Astrocyte (in vitro differentiated cells and primary cell): ENCODE results near the gene CTSD. TPM values are rescaled to one million over a fixed set of nuclear protein-coding genes. Genes with fewer than 3 reads are reported as not detected.

Experiments used
- DNase-seq: peaks from one replicate; pipeline ENCODE4 v3.0.0-alpha.2; 2010; ENCODE audit warnings: low read depth
- FAIRE-seq: peaks from 2 replicates; lab custom pipeline; 2011; peaks lifted over from hg19 to GRCh38; lab: Jason Lieb, UNC
- H2AFZ ChIP-seq: 2 replicates; pipeline ENCODE4 v1.6.0; 2012; ENCODE audit warnings: low read depth, low read length, inconsistent platforms
- H3K27ac ChIP-seq: 2 replicates; pipeline ENCODE4 v1.5.1; 2011; ENCODE audit warnings: low read depth, low read length, inconsistent platforms
- H3K27me3 ChIP-seq: 2 replicates; pipeline ENCODE4 v1.6.0; 2011; ENCODE audit warnings: low read length, inconsistent platforms; ENCODE audit not compliant: insufficient read depth
- H3K36me3 ChIP-seq: 2 replicates; pipeline ENCODE4 v1.5.1; 2011; ENCODE audit warnings: low read length, inconsistent platforms; ENCODE audit not compliant: insufficient read depth
- H3K4me1 ChIP-seq: 2 replicates; pipeline ENCODE4 v1.5.1; 2011; ENCODE audit warnings: low read length, inconsistent platforms; ENCODE audit not compliant: insufficient read depth
- H3K4me2 ChIP-seq: 2 replicates; pipeline ENCODE4 v1.6.0; 2012; ENCODE audit warnings: low read length, inconsistent platforms
- H3K4me3 ChIP-seq: 2 replicates; pipeline ENCODE4 v1.5.1; 2011; ENCODE audit warnings: low read depth, mild to moderate bottlenecking, low read length, inconsistent platforms; ENCODE audit not compliant: insufficient read depth
- H3K79me2 ChIP-seq: 2 replicates; pipeline ENCODE4 v1.6.0; 2012; ENCODE audit warnings: mild to moderate bottlenecking, low read length, inconsistent platforms; ENCODE audit not compliant: insufficient read depth
- H3K9ac ChIP-seq: 2 replicates; pipeline ENCODE4 v1.6.0; 2012; ENCODE audit warnings: mild to moderate bottlenecking, low read length, inconsistent platforms
- H3K9me3 ChIP-seq: 2 replicates; pipeline ENCODE4 v1.5.1; 2012; ENCODE audit warnings: low read depth, mild to moderate bottlenecking, low read length, inconsistent platforms; ENCODE audit not compliant: insufficient read depth
- H4K20me1 ChIP-seq: 2 replicates; pipeline ENCODE4 v1.6.0; 2012; ENCODE audit warnings: low read length, inconsistent platforms; ENCODE audit not compliant: insufficient read depth
- H3K27ac Mint-ChIP-seq: one replicate; pipeline ENCODE4 v1.8.0; 2021; ENCODE audit warnings: mild to moderate bottlenecking, mixed read lengths; ENCODE audit not compliant: unreplicated experiment
- H3K27me3 Mint-ChIP-seq: one replicate; pipeline ENCODE4 v1.8.0; 2021; ENCODE audit warnings: low read depth, mixed read lengths; ENCODE audit not compliant: unreplicated experiment
- H3K36me3 Mint-ChIP-seq: one replicate; pipeline ENCODE4 v1.8.0; 2021; ENCODE audit warnings: low read depth, mixed read lengths; ENCODE audit not compliant: unreplicated experiment
- H3K4me1 Mint-ChIP-seq: one replicate; pipeline ENCODE4 v1.8.0; 2021; ENCODE audit warnings: low read depth, mixed read lengths; ENCODE audit not compliant: unreplicated experiment
- H3K4me3 Mint-ChIP-seq: one replicate; pipeline ENCODE4 v1.8.0; 2021; ENCODE audit warnings: mild to moderate bottlenecking, moderate library complexity, mixed read lengths; ENCODE audit not compliant: unreplicated experiment
- H3K9me3 Mint-ChIP-seq: one replicate; pipeline ENCODE4 v1.8.0; 2021; ENCODE audit warnings: mild to moderate bottlenecking, mixed read lengths; ENCODE audit not compliant: unreplicated experiment
- CTCF ChIP-seq: IDR thresholded peaks from 2 replicates; pipeline ENCODE4 v1.5.1; 2011; ENCODE audit warnings: low read depth, mild to moderate bottlenecking, inconsistent platforms, low read length, moderate library complexity; ENCODE audit not compliant: insufficient read depth
- EZH2 ChIP-seq: IDR thresholded peaks from 2 replicates; pipeline ENCODE4 v1.6.1; 2012; ENCODE audit warnings: mild to moderate bottlenecking, low read length, inconsistent platforms; ENCODE audit not compliant: insufficient read depth
- total RNA-seq: library from RNA; stranded (reverse); gene quantifications from 2 replicates; pipeline ENCODE4 v1.2.1, GENCODE V29; 2021

The CTSD gene
- total RNA-seq, 1 donor from 2014 or later: 290 TPM

- no peak overlapping the region for H3K4me3 Mint-ChIP-seq
- Histone ChIP-seq H3K4me3 (no peak overlapping the region), H3K9me3 (no peaks in the 10 kb centered on the region), H3K79me2 (no peaks in the 10 kb centered on the region), H2AFZ (no peak overlapping the region), H3K27me3 (no peaks in the 10 kb centered on the region), H4K20me1 (peaks cover 31% of the 10 kb centered on the region), H3K4me2 (no peak overlapping the region), H3K27ac (no peak overlapping the region), H3K9ac (no peak overlapping the region), H3K4me1 (peaks cover 25% of the 10 kb centered on the region), H3K36me3 (no peaks in the 10 kb centered on the region)
- no peaks in the 10 kb centered on the region for H3K9me3 Mint-ChIP-seq
- DNase-seq (no peak), FAIRE-seq (no peak)
- H3K27ac Mint-ChIP-seq: no peak overlapping the region
- H3K4me1 Mint-ChIP-seq: peaks cover 15% of the 10 kb centered on the region
- TF ChIP-seq EZH2: no peak
- TF ChIP-seq CTCF: no peak
- H3K27me3 Mint-ChIP-seq: no peaks in the 10 kb centered on the region
- H3K36me3 Mint-ChIP-seq: peaks cover 8% of the 10 kb centered on the region
Observed at GRCh38 chr11:1755344-1755691, 8.4 kb downstream of the CTSD start.

- no peak overlapping the region for H3K27ac ChIP-seq
- H3K27me3 Mint-ChIP-seq: peaks cover 2% of the 10 kb centered on the region
- H3K36me3 Mint-ChIP-seq: peaks cover 12% of the 10 kb centered on the region
- peaks cover 24% of the 10 kb centered on the region for H4K20me1 ChIP-seq
- no peak for TF ChIP-seq EZH2
- TF ChIP-seq CTCF: no peak
- no peak overlapping the region for H3K9ac ChIP-seq
- no peaks in the 10 kb centered on the region for H3K36me3 ChIP-seq
- H3K27ac Mint-ChIP-seq: no peak overlapping the region
- FAIRE-seq (no peak), DNase-seq (no peak)
- H3K9me3 ChIP-seq: no peaks in the 10 kb centered on the region
- no peaks in the 10 kb centered on the region for H3K9me3 Mint-ChIP-seq
- H3K79me2 ChIP-seq: no peaks in the 10 kb centered on the region
- no peaks in the 10 kb centered on the region for H3K27me3 ChIP-seq
- H3K4me1 ChIP-seq: peaks cover 28% of the 10 kb centered on the region
- H3K4me2 ChIP-seq: no peak overlapping the region
- H2AFZ ChIP-seq: no peak overlapping the region
- no peak overlapping the region for H3K4me3 Mint-ChIP-seq
- H3K4me3 ChIP-seq: no peak overlapping the region
- H3K4me1 Mint-ChIP-seq: peaks cover 21% of the 10 kb centered on the region
Observed at GRCh38 chr11:1754376-1755150, 9.2 kb downstream of the CTSD start.

DNA sequence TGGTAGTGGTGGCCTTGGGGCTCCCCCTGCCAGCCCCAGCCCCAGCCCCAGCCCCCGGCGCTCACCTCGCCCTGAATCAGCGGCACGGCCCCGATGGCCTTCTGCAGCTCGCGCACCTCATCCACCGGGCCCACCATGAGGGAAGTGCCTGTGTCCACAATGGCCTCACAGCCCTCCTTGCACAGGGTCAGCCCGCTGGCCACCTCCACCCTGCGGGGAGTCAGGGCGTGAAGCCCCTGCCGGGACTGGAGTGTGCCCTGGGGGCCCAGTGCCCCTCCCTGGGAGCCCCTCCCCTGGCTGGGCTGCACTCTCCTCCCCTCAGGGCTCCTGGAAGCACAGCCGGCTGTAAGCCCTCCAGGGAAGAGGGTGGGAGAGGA lies 9.8 kb downstream of the CTSD start:
- Histone ChIP-seq H3K4me1 (peaks cover 32% of the 10 kb centered on the region), H4K20me1 (peaks cover 24% of the 10 kb centered on the region), H3K79me2 (no peaks in the 10 kb centered on the region), H3K4me3 (no peak overlapping the region), H3K27ac (no peak overlapping the region), H3K9me3 (no peaks in the 10 kb centered on the region), H3K9ac (no peak overlapping the region), H2AFZ (no peak overlapping the region), H3K27me3 (no peaks in the 10 kb centered on the region), H3K4me2 (no peak overlapping the region), H3K36me3 (no peaks in the 10 kb centered on the region)
- FAIRE-seq (no peak), DNase-seq (no peak)
- Mint-ChIP-seq H3K4me3 (no peak overlapping the region), H3K9me3 (no peaks in the 10 kb centered on the region), H3K4me1 (peaks cover 22% of the 10 kb centered on the region), H3K27ac (no peak overlapping the region), H3K27me3 (peaks cover 4% of the 10 kb centered on the region), H3K36me3 (peaks cover 12% of the 10 kb centered on the region)
- TF ChIP-seq CTCF (no peak), EZH2 (no peak)
